HG02973 (cell line): ENCODE results near the gene ATP9B.

ENCODE experiments used
- ATAC-seq: cut with Tn5 transposase; IDR thresholded peaks from one replicate; pipeline ENCODE4 v1.9.1; 2021; ENCODE audit warnings: moderate library complexity; ENCODE audit not compliant: unreplicated experiment

Gene ATP9B

DNA sequence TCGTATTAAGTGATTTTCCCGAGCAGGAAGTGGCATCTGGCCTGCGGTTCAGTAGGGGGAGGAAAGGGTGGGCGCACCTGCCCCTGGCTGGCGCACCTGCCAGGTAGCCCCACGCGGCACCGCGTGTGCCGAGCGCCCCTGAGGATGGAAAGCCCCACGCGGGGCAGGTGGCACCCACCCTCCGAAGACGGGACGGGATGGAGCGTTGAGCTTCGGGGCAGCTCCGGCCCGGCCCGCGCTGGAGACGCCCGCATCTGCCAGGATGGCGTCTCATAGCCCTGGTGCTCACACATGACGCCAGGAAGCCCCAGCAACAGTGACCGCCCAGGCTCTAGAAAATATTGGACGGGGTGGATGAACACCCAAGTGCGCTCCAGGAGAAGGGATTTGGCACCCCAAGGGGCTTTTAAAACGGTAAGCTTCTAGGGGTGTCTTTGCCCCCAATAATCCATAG lies 324.0 kb downstream of the ATP9B start:
- no peak for ATAC-seq

DNA sequence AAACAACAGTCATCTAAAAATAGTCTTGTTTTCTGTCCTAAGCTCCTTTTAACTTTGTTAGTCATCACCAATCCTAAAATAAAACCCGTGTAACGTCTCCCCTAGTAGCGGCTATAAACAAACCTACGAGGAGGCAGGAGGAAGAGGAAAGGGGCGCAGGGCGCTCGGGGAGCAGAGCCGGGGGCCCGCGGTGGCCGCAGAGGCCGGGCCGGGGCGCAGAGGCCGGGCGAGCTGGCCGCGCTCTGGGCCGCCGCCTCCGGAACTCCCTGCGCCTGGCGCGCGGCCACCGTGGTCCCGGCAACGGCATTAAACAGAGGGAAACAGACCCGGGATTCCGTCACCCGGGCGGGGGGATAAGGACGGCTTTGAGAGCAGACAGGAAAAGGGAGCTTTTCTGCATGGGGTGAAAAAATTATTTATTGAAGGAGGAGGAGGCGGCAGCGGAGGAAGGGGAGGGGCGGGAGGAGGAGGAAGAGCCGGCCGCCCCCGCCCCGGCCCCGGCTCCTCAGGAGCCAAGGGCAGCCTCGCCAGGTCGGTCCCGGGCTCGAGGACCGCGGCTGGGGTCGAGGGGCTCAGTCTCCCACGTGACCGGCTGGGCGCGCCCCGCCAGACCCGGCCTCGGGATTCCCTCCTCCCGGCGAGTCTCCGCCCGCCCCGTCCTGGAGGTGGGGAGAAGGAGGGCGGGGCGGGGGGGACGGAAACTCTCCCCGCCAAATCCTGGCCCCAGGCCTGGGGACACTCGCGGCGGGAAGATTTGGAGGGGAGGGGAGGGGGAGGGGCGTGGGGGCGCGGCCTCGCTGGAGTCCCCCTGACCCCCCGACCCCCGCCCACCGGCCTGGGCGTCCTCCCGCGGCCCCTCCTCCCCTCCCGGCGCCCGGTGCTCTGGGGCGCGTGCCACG lies 324.7 kb downstream of the ATP9B start:
- ATAC-seq: no peak

GRCh38 chr18:79394534-79395307 lies 325.5 kb downstream of the ATP9B start:
- no peak for ATAC-seq

- no peak for ATAC-seq
Observed at GRCh38 chr18:79395308-79395640, 326.1 kb downstream of the ATP9B start.

DNA sequence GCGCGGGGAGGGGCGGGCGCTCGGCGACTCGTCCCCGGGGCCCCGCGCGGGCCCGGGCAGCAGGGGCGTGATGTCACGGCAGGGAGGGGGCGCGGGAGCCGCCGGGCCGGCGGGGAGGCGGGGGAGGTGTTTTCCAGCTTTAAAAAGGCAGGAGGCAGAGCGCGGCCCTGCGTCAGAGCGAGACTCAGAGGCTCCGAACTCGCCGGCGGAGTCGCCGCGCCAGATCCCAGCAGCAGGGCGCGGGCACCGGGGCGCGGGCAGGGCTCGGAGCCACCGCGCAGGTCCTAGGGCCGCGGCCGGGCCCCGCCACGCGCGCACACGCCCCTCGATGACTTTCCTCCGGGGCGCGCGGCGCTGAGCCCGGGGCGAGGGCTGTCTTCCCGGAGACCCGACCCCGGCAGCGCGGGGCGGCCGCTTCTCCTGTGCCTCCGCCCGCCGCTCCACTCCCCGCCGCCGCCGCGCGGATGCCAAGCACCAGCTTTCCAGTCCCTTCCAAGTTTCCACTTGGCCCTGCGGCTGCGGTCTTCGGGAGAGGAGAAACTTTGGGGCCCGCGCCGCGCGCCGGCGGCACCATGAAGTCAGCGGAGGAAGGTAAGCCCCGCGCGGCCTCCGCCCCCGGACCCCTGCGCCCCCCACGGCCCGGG lies 326.7 kb downstream of the ATP9B start, which contains the start of gene NFATC1:
NFATC1 (plus strand) TSS at position 170 of the 644 bp plus-strand sequence; CDS start at position 465, 295 bp downstream.
- no peak for ATAC-seq

DNA sequence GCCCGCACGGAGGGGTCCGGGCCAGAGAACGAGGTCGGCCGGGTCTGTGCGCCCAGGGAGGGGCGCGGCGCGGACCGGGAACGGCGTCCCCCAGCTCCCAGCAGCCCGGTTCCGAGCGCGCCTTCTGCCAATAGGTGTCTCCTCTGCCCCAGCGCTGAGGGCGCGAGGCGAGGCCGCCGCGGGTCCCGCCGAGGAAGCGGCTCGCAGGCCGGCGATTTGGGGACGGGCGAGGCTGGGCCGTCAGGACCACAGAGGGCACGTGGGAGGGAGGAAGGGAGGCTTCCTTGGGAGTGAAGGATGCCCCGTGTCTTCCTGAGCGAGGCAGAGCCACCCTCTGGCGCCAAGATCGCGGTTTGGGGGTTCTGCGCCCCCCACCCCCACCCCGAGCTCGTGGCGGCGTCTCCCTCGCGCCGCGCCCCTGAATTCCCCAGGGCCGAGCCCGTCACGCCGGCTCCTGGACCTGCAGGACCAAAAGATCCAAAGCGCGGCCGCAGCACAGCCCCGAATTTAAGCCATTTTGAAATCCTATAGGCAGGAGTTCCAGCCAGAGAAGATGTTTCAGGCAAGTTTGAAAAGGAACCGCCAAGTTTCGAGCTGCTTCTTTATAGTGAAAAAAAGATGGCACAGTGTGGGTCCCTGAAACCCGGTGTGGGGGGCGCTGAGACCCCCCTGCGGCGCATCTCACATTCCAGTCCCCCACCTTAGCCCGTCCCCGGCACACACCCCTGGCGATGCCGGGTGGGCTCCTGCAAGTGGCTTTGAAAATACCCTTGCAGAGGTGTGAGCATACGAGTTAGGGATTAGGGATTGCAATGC lies 327.4 kb downstream of the ATP9B start:
- ATAC-seq: no peak

- ATAC-seq: no peak
Observed at GRCh38 chr18:79397247-79397829, 328.1 kb downstream of the ATP9B start.

DNA sequence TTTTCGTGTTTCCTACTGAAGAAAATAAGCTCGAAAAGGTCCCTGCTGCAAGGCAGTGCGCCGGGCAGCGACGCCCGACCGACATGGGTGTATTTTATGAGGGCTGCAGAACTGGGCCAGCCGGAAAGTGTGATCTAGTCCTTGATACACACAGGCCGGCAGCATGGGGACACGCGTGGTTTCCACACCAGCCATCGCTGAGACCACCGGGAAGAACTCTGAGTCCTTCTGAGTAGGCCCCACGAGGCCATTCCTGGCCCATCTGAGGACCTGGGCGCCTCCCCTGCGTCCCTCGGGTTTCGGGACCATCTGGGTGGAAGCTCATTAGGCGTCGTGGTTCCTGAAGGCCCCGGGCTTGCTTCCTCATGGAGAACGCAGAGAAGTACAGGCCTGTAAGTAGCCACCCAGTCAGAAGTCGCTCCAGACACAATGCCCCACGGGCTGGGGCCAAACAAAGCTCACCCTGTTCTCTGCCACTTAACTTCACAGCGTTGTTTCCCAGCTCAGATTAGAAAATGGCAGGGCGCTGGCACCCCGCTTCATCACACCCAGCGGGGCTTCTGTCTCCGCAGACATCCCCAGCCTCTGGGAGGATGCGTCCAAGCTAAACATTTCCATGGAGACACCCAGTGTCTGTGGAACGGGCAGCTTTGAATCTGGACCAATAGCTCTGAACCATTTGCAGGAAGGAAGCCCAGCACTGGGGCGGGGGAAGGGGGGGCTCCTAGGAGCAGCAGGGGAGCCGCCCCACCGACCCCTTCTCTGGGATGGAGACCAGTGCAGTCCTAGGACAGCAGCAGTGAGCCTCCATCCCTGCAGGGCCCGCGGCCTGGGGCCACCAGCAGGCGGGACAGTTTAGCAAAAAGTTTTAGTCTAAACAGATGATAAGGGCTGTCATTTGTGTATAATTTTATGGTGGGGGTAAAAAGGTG lies 328.9 kb downstream of the ATP9B start:
- no peak for ATAC-seq

- ATAC-seq: no peak
Observed at GRCh38 chr18:79399275-79400081, 330.3 kb downstream of the ATP9B start.

DNA sequence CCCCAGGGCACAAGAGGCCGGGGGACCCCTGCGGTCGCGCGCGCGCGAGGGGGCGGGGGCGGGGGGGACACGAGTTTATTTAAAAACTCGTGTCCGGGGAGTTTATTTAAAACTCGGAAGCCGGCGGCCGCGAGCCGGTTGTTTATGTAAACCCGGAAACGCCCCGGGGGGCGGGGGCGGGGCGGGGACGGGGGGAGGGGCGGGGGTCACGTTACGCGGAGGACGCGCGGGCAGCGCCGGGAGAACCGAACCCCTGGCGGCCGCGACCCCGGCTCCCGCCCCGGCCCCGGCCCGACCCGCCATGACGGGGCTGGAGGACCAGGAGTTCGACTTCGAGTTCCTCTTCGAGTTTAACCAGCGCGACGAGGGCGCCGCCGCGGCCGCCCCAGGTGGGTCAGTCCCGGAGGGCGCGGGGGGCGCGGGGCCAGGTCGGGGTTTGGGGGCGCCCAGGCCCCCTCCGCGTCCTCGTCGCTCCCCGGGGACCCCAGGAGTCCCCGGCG lies 330.9 kb downstream of the ATP9B start:
- no peak for ATAC-seq

GRCh38 chr18:79400591-79401381 lies 331.6 kb downstream of the ATP9B start:
- no peak for ATAC-seq

DNA sequence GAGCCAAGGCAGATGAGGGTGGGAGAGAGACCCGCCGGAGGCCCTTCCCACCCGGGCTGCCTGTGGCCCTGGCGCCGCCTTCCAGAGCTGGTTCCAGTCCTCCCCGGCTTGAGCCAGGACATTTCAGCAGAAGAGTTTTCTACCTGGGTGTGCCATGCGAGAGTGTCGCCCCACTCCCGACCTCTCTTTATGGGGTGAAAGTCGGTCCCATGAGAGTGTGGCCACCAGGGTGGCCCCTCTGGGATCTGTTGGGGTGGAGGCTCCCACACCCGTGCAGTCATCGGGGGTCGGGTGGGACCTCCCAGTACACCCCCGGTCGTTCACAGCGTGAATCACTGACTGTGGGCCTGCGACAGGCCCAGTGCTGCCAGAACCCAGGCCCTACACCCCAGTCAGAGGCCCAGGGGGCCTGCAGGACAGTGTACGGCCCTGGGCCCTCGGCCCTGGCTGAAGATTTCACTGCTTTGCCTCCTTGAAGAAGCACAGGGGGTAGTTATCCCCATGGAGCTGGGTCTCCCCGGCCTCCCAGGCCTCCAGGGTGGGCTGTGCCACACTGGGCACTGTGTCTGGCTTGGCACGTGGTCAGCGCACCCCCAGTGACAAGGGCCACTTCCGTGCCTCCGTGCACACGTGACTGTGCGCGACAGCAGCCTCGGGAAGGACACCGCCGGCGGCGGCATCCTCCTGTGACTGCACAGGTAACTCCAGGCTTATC lies 332.5 kb downstream of the ATP9B start:
- no peak for ATAC-seq

- ATAC-seq: no peak
Observed at GRCh38 chr18:79402209-79402576, 333.0 kb downstream of the ATP9B start.

GRCh38 chr18:79402977-79403722 lies 334.0 kb downstream of the ATP9B start:
- ATAC-seq: no peak

DNA sequence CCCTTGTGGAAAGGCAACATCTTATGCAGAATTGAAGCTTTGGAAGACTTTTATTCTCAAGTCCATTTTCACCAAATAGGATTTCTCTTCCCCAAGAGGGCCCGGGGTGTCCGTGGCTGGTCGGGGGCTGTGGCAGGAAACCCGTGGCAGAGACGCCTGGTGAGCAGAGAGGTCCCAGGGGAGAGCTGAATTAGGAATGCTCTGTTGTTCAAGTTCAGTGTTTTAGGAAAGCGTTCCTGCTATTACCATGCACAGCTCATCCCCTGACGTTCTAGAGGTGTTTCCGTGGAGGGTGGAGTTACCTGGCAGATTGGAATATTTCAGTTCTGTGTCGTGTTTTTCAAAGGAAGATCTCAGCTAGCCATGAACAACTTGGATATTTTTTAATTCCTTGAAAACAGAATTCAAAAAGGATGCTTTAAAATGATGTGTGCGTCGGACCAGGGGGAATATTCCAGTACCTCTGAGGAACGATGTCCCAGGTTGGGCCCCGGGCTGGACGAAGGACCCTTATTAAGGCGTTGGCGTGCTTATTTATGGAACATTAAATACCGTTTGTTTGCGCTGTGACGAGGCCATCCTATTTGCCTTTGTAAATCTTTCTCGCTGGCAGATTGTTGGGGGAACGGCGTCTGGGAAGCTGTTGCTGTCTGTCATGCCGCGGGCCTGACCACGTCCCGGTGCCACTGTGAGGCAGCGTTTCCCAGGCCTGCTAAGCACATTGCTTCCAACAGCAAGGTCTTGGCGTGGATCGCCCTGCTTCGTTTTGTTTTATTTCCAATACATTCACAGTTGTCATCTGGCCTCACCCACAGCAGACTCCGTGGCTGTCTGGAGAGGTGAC lies 334.8 kb downstream of the ATP9B start:
- ATAC-seq: no peak
